Measurements from ENCODE around the gene RASSF7.

RASSF7 gene

DNA sequence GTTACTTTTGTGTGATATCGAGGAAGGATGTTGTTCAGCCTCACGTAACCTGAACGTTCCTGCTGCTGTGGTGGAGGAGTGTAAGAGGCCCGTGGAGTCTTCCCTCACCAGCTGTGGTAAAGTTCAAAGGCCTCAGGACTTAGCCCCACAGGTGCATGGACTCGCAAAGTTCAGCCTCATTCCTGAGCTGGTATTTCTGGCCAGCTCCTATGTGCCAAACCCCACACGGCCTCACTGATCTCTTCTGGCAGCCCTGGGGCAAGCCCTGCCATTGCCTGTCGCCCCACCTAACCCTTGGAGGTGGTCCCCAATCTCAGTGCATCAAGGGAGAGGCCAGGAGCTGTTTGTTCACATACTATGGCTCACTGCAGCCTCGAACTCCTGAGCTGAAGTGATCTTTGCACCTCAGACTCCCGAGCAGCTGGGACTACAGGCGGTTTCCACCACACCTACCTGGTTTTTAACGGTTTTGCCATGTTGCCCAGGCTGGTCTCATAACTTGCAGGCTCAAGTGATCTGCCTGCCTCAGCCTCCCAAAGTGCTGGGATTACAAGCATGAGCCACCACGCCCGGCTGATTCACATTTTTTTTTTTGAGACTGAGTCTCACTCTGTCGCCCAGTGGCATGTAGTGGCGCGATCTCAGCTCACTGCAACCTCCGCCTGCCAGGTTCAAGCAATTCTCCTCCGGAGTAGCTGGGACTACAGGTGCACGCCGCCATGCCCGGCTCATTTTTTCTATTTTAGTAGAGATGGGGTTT, 17.7 kb downstream of the RASSF7 start:
- no peak for ATAC-seq
- TF ChIP-seq, protein P1, sequence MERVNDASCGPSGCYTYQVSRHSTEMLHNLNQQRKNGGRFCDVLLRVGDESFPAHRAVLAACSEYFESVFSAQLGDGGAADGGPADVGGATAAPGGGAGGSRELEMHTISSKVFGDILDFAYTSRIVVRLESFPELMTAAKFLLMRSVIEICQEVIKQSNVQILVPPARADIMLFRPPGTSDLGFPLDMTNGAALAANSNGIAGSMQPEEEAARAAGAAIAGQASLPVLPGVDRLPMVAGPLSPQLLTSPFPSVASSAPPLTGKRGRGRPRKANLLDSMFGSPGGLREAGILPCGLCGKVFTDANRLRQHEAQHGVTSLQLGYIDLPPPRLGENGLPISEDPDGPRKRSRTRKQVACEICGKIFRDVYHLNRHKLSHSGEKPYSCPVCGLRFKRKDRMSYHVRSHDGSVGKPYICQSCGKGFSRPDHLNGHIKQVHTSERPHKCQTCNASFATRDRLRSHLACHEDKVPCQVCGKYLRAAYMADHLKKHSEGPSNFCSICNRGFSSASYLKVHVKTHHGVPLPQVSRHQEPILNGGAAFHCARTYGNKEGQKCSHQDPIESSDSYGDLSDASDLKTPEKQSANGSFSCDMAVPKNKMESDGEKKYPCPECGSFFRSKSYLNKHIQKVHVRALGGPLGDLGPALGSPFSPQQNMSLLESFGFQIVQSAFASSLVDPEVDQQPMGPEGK (CRISPR knock-in tag; IDR thresholded peaks at IDR 0.05; ENCODE audit: borderline replicate concordance): no peak

DNA sequence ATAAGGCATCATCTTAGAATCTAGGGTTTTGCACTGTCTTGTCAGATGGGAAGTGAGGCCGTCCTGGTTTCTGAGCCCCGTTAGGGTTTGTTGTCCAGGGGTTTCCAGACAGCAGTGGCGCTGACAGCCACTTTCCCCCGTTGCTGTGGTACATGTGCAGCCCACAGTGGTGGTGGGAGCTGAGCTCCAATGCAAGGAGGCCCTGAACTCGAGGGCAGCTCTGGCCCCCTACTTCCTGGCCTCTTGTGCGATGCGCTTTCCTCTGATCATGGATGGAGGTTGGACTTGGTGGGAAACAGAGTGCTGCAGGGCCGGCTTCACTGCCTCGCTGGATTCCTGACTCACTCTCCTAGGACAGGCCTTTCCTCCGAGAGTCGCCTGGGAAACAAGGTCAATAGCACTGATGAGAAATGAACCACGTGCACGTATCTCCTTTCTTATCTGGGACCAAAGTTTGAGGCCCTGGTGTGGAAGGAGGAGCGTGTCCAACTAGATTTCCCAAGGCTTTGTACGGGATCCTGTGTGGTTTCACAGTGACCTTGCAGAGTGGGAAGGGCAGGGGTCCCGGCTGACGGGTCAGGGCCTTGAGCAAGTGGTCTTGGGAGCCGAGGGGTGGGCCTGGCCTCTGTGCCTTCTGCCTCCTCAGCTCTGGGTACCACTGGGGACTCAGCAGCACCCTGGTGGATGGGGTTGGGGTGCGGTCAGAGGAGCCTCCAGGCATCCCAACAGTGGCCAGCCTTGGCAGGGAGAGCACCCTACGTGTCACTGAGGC, 19.2 kb downstream of the RASSF7 start:
- no peak for TF ChIP-seq ZNF565 (CRISPR knock-in tag; conservative IDR thresholded peaks at IDR 0.05; ENCODE audit: low read depth)
- no peak for TF ChIP-seq TOX (CRISPR knock-in tag; IDR thresholded peaks at IDR 0.05; ENCODE audit: borderline replicate concordance)
- TF ChIP-seq RARB (CRISPR knock-in tag; IDR thresholded peaks at IDR 0.05): no peak
- no peak for TF ChIP-seq ZFP30 (CRISPR knock-in tag; IDR thresholded peaks at IDR 0.05)
- no peak for TF ChIP-seq OSR1 (CRISPR knock-in tag; IDR thresholded peaks at IDR 0.05)
- ATAC-seq: no peak

DNA sequence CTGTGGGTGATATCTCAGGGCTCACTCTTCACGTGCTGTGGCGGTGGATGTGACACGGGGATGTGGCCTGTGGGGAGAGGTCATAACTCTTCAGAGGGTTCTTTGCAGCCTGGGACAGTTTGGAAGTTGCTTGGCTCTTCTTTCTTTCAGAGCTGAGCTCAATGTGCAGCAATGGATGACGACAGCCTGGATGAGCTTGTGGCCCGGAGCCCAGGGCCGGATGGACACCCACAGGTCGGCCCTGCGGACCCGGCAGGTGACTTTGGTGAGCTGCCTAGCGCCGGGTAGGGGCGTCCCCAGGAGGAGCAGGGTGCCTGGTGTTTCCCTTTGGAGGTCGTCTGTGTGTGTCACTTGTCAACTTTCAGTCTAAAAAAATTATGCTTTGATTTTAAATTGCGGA, 20.6 kb downstream of the RASSF7 start:
- TF ChIP-seq, protein P1 (CRISPR knock-in tag; IDR thresholded peaks at IDR 0.05; ENCODE audit: borderline replicate concordance): no peak
- TF ChIP-seq, protein P2, sequence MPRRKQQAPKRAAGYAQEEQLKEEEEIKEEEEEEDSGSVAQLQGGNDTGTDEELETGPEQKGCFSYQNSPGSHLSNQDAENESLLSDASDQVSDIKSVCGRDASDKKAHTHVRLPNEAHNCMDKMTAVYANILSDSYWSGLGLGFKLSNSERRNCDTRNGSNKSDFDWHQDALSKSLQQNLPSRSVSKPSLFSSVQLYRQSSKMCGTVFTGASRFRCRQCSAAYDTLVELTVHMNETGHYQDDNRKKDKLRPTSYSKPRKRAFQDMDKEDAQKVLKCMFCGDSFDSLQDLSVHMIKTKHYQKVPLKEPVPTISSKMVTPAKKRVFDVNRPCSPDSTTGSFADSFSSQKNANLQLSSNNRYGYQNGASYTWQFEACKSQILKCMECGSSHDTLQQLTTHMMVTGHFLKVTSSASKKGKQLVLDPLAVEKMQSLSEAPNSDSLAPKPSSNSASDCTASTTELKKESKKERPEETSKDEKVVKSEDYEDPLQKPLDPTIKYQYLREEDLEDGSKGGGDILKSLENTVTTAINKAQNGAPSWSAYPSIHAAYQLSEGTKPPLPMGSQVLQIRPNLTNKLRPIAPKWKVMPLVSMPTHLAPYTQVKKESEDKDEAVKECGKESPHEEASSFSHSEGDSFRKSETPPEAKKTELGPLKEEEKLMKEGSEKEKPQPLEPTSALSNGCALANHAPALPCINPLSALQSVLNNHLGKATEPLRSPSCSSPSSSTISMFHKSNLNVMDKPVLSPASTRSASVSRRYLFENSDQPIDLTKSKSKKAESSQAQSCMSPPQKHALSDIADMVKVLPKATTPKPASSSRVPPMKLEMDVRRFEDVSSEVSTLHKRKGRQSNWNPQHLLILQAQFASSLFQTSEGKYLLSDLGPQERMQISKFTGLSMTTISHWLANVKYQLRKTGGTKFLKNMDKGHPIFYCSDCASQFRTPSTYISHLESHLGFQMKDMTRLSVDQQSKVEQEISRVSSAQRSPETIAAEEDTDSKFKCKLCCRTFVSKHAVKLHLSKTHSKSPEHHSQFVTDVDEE (CRISPR knock-in tag; IDR thresholded peaks at IDR 0.05): no peak
- no peak for TF ChIP-seq TOX (CRISPR knock-in tag; IDR thresholded peaks at IDR 0.05; ENCODE audit: borderline replicate concordance)
- no peak for ATAC-seq

DNA sequence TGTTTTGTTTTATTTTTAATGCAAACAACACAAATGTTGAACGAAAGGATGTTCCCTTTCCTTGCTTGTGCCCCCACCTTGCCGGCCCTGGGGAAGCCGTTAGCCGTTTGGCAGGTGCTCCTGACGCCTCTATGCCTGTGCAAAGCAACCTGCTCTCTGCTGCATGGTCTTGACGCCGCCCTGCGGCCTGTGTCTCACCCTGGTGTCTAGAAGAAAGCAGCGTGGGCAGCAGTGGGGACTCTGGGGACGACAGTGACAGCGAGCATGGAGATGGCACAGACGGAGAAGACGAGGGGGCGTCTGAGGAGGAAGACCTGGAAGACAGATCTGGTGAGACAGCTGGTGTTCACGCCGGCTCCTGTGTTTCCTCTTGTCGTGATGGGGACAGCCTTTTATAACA, 21.0 kb downstream of the RASSF7 start:
- TF ChIP-seq TOX (CRISPR knock-in tag; IDR thresholded peaks at IDR 0.05; ENCODE audit: borderline replicate concordance) (no peak), ZNF565 (CRISPR knock-in tag; conservative IDR thresholded peaks at IDR 0.05; ENCODE audit: low read depth) (no peak), ESRRG (CRISPR knock-in tag; IDR thresholded peaks at IDR 0.05) (no peak), ZNF8 (CRISPR knock-in tag; IDR thresholded peaks at IDR 0.05) (no peak), GLIS3 (CRISPR knock-in tag; IDR thresholded peaks at IDR 0.05) (no peak), RARB (CRISPR knock-in tag; IDR thresholded peaks at IDR 0.05) (no peak), CSDC2 (CRISPR knock-in tag; IDR thresholded peaks at IDR 0.05) (no peak), PPARA (CRISPR knock-in tag; IDR thresholded peaks at IDR 0.05; ENCODE audit: borderline replicate concordance) (no peak)
- TF ChIP-seq, protein P1 (CRISPR knock-in tag; IDR thresholded peaks at IDR 0.05; ENCODE audit: borderline replicate concordance): no peak
- no peak for ATAC-seq

DNA sequence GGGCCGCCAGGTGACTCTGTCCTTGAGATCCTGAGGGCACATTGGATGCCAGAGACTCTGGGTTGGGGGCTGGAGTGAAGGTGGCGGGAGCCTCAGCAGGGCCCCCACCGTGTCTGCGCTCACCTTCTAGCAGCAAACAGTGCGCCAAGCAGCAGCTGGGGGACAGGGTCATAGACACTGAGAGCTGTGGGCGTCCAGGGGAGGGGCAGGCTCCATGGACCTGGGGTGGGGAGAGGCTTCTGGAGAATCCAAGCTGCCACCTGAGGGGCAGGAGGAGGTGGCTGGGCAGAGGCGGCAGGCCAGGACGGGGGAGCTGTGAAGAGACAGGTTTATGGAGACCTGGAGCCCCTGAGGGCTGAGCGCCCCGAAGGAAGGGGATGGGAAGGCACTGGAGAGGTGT, 23.5 kb downstream of the RASSF7 start:
- ATAC-seq: no peak
- TF ChIP-seq TOX (CRISPR knock-in tag; IDR thresholded peaks at IDR 0.05; ENCODE audit: borderline replicate concordance) (no peak), OSR1 (CRISPR knock-in tag; IDR thresholded peaks at IDR 0.05) (no peak), PPARA (CRISPR knock-in tag; IDR thresholded peaks at IDR 0.05; ENCODE audit: borderline replicate concordance) (no peak), ARNTL (CRISPR knock-in tag; IDR thresholded peaks at IDR 0.05; ENCODE audit: borderline replicate concordance, low read depth) (no peak), GLIS3 (CRISPR knock-in tag; IDR thresholded peaks at IDR 0.05) (no peak), ZC3H10 (CRISPR knock-in tag; IDR thresholded peaks at IDR 0.05) (no peak), ZNF8 (CRISPR knock-in tag; IDR thresholded peaks at IDR 0.05) (no peak), CSDC2 (CRISPR knock-in tag; IDR thresholded peaks at IDR 0.05) (no peak), ZNF70 (CRISPR knock-in tag; IDR thresholded peaks at IDR 0.05) (no peak), SNAI2 (CRISPR knock-in tag; IDR thresholded peaks at IDR 0.05) (no peak), ZFP30 (CRISPR knock-in tag; IDR thresholded peaks at IDR 0.05) (no peak), ZFP3 (CRISPR knock-in tag; IDR thresholded peaks at IDR 0.05) (no peak)
- TF ChIP-seq, protein P1 (CRISPR knock-in tag; IDR thresholded peaks at IDR 0.05; ENCODE audit: borderline replicate concordance): no peak
- TF ChIP-seq, protein P3, sequence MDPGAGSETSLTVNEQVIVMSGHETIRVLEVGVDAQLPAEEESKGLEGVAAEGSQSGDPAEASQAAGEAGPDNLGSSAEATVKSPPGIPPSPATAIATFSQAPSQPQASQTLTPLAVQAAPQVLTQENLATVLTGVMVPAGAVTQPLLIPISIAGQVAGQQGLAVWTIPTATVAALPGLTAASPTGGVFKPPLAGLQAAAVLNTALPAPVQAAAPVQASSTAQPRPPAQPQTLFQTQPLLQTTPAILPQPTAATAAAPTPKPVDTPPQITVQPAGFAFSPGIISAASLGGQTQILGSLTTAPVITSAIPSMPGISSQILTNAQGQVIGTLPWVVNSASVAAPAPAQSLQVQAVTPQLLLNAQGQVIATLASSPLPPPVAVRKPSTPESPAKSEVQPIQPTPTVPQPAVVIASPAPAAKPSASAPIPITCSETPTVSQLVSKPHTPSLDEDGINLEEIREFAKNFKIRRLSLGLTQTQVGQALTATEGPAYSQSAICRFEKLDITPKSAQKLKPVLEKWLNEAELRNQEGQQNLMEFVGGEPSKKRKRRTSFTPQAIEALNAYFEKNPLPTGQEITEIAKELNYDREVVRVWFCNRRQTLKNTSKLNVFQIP (CRISPR knock-in tag; IDR thresholded peaks at IDR 0.05; ENCODE audit: borderline replicate concordance, low read depth): no peak

All from SK-N-SH treated with all-trans-retinoic acid at 6 μM for 48 hours (cell line).